GM12874 (cell line): ENCODE measurements around the gene LRRC10B.

ENCODE experiments used
- TF ChIP-seq, protein P1 (sequence below): IDR thresholded peaks from 2 replicates; pipeline ENCODE4 v1.5.1; 2011; ENCODE audit warnings: low read depth, mild to moderate bottlenecking, control low read depth, low read length, moderate library complexity; ENCODE audit not compliant: insufficient read depth

Gene LRRC10B

DNA sequence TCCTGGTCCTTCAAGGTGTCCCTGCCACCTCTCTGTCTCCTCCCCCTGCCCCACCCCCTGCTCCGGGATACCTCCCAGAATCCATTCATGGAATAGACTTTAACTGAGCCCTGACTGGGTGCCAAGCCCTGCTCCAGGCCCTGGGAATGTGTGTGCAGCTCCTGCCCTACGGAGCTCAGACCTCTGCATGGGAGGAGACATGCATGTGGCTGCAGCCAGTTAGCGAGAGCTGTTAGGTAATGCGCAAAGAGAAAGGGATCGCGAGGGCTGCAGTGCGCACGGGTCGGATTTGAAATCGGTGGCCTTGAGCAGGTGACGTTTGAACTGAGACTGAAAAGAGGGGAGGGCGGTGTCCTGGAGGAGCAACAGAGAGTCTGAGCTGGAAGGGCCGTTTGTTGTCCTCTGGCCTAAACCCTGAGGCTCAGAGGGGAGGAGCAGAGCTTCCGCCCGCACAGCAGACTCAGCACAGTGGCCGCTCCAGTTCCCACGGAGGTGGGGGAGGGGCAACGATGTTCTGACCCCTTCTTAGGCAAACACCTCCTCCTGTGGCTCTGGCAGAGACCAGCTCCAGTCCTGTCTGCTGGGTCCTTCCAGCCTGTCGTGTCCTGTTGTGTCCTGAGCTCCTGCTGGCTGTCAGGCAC, 19.8 kb upstream of the LRRC10B start:
- TF ChIP-seq, protein P1, sequence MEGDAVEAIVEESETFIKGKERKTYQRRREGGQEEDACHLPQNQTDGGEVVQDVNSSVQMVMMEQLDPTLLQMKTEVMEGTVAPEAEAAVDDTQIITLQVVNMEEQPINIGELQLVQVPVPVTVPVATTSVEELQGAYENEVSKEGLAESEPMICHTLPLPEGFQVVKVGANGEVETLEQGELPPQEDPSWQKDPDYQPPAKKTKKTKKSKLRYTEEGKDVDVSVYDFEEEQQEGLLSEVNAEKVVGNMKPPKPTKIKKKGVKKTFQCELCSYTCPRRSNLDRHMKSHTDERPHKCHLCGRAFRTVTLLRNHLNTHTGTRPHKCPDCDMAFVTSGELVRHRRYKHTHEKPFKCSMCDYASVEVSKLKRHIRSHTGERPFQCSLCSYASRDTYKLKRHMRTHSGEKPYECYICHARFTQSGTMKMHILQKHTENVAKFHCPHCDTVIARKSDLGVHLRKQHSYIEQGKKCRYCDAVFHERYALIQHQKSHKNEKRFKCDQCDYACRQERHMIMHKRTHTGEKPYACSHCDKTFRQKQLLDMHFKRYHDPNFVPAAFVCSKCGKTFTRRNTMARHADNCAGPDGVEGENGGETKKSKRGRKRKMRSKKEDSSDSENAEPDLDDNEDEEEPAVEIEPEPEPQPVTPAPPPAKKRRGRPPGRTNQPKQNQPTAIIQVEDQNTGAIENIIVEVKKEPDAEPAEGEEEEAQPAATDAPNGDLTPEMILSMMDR, result no peak

DNA sequence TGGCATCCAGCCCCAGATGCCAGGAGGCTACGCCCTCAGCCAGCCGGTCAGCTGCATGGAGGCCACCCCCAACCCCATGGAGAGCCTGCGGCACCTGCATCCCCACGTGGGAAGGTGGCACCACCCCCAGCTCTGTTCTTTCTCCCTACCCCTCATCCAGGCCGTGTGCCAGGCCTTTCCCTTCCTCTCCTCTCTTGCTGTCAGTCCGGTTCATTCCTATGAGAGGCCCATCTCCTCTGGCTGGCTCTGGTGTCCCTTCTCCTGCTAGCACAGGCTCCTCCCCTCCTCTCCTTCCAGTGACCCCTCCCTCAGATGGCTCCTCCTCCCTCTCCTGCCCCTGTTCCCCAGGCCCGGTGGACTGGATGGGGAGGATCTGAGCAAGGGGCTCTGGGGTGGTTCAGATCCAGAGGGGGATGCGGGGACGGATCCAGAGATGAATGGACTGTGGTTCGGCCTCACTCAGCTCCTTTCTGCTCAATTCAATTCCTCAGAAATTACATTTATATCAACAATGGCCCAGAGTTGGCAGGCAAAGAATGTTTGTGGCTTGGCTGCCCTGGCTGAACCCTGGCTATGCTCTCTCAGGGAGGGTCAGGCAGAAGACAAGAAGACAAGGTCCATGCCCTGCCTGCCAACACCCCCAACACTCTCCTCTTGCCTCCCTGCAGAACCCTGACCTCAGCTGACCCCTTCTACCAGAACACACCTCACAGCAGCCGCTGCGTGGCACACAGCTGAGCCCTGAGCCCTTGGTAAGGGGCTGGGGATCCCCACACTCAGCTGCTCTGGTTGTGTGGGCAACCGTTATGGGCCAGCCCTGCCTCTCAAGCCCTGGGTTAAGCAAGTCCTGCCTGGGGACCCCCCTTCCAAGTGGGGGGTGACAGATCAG, 18.5 kb upstream of the LRRC10B start:
- TF ChIP-seq, protein P1, result no peak

DNA sequence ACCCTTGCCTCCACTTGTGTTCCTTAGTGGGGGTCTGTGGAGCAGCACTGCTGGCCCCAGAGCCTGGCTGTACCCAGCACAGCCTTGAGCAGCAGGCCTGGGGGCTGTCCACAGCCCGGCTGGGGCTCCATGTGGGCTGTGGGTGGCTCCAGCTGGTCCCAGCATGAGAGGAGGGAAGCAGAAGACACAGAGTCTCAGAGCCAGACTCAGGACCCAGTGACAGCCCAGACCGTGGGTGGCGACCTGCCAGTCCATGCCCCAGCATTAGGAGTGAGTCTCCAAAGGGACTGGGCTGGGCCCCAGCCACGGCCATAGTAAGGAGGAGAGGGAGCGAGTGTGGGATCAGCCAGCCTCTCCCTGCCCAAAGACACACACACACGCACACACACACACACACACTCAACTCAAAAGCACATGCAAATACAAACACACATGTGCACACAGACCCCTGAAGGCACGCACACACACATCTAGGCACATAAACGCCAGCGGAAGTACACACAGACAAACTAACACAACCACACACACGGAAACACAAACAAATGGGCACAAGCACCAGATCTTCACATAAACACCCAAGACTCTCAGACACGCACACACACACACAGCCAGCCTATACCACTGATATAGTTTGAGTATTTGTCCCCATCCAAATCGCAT, 16.7 kb upstream of the LRRC10B start:
- TF ChIP-seq, protein P1, result no peak

GRCh38 chr11:61494381-61494961, 14.1 kb upstream of the LRRC10B start:
- TF ChIP-seq, protein P1, result no peak

DNA sequence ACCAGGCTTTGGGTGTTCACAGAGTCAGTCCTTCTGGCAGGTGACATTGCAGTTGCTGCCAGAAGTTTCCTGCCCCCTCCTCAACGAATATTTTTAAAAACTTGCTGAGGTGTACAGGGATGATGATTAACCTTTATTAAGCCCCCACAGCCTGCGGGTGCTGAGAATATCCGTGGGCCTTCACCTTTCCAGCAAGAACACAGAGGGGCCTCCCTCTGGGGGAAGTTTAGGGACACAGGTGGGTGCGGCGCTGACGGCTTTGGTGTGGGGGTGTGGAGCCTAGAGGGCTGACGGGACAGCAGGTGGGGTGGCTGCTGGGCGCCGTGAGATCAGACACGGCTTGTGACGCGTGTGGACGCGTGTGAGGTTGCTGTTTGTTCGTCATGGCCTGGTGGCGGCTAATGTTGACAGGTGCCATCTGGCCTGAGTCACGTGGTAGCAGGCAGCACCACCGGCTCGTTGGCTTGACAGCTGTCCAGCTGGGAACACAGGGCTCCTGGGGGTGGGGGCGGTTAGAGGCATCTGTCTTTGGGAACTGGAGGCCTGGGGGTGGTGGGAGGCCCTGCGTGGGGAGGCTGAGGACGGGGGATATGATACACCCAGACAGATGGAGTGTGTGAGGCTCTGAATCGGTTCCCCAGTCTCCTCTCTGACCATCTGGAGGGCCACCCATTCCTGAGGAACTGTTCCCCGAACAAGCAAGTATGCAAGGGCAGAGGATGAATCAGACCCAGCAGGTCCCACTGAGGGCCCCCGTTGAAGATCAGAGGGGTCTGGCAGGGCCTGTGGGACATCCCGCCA, 12.5 kb upstream of the LRRC10B start:
- TF ChIP-seq, protein P1, result no peak

DNA sequence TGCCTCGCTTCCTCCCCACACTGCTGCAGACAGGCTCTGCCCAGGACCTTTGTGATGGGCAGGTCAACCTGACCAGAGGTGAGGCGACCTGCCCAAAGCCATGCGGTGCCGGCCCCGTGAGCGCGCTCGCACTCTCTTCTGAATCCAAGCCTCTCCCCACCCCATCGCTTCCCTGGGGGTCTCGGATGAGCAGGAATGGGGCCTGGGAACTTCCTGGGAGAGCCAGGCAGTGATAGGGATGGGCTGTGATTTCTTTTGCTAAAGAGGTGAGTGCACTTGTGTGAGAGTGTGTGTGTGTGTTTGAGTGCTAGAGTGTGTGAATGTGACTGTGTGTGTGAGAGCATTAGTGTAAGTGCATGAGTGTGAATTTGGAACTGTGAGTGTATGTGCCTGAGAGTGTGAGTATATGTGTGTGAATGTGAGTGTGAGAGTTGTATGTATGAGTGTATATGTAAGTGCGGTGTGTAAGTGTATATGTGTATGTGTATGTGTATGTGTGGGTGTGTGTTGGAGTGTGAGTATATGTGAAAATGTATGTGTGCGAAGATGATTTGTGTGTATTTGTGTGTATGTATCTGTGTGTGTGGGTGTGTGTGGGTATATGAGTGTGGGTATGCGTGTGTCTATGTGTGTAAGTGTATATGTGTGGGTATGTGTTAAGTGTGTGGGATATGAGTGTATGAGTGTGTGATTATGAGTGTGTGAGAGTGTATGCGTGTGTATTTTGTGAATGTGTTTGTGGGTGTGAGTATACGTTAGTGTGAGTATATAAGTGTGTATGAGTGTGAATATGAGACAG, 11.7 kb upstream of the LRRC10B start:
- TF ChIP-seq, protein P1, result no peak
